Astrocyte of the spinal cord (primary cell): Measurements from ENCODE around the gene SCFD2.
"Not testable (repeated sequence)": the region's sequence is repeated elsewhere in the genome, so short reads cannot be mapped to it uniquely, and the experiment has no call there.

Experiments
- DNase-seq: peaks from one replicate; pipeline ENCODE4 v3.0.0; 2011; ENCODE audit warnings: low read depth, low spot score
- H3K4me3 ChIP-seq: 2 replicates; pipeline ENCODE4 v1.5.1; 2011; ENCODE audit warnings: low read depth, mild to moderate bottlenecking, low read length, moderate library complexity
- CTCF ChIP-seq: IDR thresholded peaks from 2 replicates; pipeline ENCODE4 v1.5.1; 2012; ENCODE audit warnings: low read depth, mild to moderate bottlenecking, low read length, inconsistent platforms
- in situ Hi-C: cut with HindIII; loops from 2 replicates; pipeline ENCODE4 v1.10.0; 2017; ENCODE audit warnings: low sequenced_read_pairs

Gene SCFD2

DNA sequence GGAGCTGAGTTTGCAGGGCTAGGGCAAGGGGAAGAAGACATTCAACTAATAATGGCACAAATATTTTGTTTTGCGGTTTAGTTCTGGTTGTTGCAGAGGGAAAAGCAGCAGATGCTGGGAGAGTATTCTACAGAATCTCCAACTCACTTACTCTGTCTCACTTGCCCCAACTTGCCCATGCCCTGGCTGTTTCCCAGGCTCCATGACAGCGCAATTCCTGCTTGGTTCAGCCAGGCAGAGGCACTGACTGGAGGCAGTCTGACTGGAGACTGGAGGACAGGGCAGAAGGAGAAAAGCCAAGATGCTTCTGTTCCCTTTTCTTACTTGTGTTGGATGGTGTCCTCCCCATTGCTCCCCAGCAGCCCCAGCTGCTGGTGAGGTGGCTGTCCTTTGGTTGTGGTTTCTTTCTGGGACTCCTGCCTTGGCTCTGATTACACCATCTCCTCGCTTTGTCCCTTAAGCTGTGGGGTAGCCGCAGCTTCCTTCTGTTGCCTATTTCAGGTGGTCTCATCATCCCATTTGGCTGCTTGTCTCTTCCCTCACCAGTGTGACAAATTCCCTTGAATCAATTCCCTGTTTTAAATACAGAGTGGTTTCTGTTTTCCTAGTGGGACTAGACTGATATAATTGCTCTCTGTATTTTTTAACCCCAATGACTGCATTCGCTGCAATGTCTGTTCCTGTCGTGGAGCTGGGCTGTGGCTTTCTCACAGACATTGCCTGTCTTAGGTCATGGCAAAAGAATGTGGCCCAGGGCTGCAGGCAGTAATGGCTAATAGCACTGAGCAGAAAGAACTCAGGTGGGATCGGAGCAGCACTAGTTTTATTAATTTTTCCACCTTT lies 527.9 kb downstream of the SCFD2 start:
- in situ Hi-C loops, result no loop called here
- no peak overlapping the region for H3K4me3 ChIP-seq
- DNase-seq, result peak; percentile 76
- no peak for TF ChIP-seq CTCF

DNA sequence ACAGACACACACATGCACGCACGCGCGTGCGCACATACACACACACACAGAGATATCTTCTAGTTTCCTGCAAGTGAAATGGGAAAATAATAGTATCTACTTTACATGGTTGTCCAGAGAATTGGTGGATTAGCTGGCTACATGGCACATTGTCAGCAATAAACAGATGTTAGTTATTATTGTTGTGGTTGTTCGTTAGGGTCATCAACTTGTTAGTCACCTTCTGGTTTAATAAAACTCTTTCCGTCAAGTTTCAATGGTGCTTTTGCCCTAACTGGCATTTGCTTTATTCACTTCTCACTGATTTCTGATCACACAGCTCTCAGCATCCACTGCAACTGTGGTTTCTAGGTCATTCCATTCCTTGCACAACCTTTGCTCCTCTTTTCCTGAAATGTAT lies 529.2 kb downstream of the SCFD2 start:
- in situ Hi-C loops, result no loop called here
- no peak for TF ChIP-seq CTCF
- no peak for DNase-seq
- H3K4me3 ChIP-seq, result no peak overlapping the region

- in situ Hi-C loops, result no loop called here
- no peak for DNase-seq
- no peak overlapping the region for H3K4me3 ChIP-seq
- TF ChIP-seq CTCF, result no peak
Observed at GRCh38 chr4:52836120-52836519, 529.7 kb downstream of the SCFD2 start.

GRCh38 chr4:52834641-52835456 lies 531.0 kb downstream of the SCFD2 start:
- in situ Hi-C loops, H3K4me3 ChIP-seq, DNase-seq: not testable (repeated sequence)

- no peak overlapping the region for H3K4me3 ChIP-seq
- in situ Hi-C loops, result no loop called here
- DNase-seq, result no peak
- TF ChIP-seq CTCF, result no peak
Observed at GRCh38 chr4:52833941-52834525, 531.8 kb downstream of the SCFD2 start.

- in situ Hi-C loops, result no loop called here
- DNase-seq, result no peak
- no peak overlapping the region for H3K4me3 ChIP-seq
- TF ChIP-seq CTCF, result no peak
Observed at GRCh38 chr4:52825460-52826090, 540.3 kb downstream of the SCFD2 start.
